Skeletal muscle satellite cell (primary cell): ENCODE results near the gene KIF18B.

Source experiments
- H3K27me3 ChIP-seq: 2 replicates; pipeline ENCODE4 v1.7.0; 2013; ENCODE audit warnings: low read length; ENCODE audit not compliant: control insufficient read depth, insufficient read depth
- H3K36me3 ChIP-seq: 2 replicates; pipeline ENCODE4 v1.7.0; 2013; ENCODE audit warnings: mild to moderate bottlenecking, control low read depth, low read length; ENCODE audit not compliant: insufficient read depth
- H3K4me1 ChIP-seq: 2 replicates; pipeline ENCODE4 v1.7.0; 2013; ENCODE audit warnings: low read length; ENCODE audit not compliant: control insufficient read depth, insufficient read depth
- H3K4me2 ChIP-seq: 2 replicates; pipeline ENCODE4 v1.7.0; 2013; ENCODE audit warnings: mild to moderate bottlenecking, low read length
- H3K4me3 ChIP-seq: 2 replicates; pipeline ENCODE4 v1.7.0; 2013; ENCODE audit warnings: low read length
- H3K9ac ChIP-seq: 2 replicates; pipeline ENCODE4 v1.7.0; 2013; ENCODE audit warnings: mild to moderate bottlenecking, low read depth, low read length, moderate library complexity
- H3K9me3 ChIP-seq: replicated peaks from 2 replicates; pipeline ENCODE4 v1.7.0; 2013; ENCODE audit warnings: mild to moderate bottlenecking, control low read depth, low read length

KIF18B gene

DNA sequence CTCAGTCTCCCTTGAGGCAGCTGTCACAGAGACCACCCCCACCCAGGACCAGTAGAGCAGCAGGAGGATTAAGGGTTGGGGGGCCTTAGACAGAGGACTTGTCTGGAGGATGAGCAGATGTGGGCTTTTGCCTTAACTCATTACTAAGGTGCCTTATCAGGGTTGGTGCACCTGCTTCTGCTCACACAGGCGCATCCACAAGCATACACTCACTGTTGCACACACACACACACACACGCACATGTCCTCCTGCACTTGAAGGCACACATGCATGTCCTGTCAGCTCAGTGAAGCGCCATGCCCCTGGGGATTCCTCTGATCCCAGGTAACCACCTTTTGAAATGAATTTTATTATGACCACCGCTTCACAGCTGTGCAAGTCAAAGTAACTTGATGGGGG, 33.4 kb downstream of the KIF18B start:
- H3K4me1 ChIP-seq, result peaks cover 26% of the 10 kb centered on the region
- peaks cover 15% of the 10 kb centered on the region for H3K27me3 ChIP-seq
- H3K4me3 ChIP-seq, result no peak overlapping the region
- H3K36me3 ChIP-seq, result no peaks in the 10 kb centered on the region
- no peaks in the 10 kb centered on the region for H3K9me3 ChIP-seq
- H3K9ac ChIP-seq, result no peak overlapping the region
- no peak overlapping the region for H3K4me2 ChIP-seq

DNA sequence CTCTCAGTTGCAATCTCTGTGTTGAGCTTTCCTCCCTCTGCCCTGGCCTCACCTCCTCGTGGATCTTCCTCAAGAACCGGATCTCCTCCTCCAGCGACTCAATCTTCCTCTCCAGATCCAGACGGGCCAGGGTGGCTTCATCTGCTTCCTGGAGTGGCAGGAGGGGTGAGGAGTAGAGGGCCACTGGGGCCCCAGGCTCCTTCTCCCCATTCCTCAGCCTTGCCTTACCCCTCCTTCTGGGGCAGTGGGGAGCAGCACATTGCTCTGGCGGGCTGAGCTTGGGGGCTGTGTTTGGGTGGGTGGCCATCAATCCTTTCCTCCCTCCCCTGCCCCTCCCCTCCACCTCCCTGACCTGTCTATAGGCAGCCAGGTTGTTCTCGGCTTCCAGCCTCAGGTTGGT, 33.9 kb downstream of the KIF18B start:
- H3K4me3 ChIP-seq, result no peak overlapping the region
- no peaks in the 10 kb centered on the region for H3K36me3 ChIP-seq
- H3K27me3 ChIP-seq, result peaks cover 15% of the 10 kb centered on the region
- H3K9ac ChIP-seq, result no peak overlapping the region
- H3K9me3 ChIP-seq, result no peaks in the 10 kb centered on the region
- peaks cover 29% of the 10 kb centered on the region for H3K4me1 ChIP-seq
- H3K4me2 ChIP-seq, result no peak overlapping the region

DNA sequence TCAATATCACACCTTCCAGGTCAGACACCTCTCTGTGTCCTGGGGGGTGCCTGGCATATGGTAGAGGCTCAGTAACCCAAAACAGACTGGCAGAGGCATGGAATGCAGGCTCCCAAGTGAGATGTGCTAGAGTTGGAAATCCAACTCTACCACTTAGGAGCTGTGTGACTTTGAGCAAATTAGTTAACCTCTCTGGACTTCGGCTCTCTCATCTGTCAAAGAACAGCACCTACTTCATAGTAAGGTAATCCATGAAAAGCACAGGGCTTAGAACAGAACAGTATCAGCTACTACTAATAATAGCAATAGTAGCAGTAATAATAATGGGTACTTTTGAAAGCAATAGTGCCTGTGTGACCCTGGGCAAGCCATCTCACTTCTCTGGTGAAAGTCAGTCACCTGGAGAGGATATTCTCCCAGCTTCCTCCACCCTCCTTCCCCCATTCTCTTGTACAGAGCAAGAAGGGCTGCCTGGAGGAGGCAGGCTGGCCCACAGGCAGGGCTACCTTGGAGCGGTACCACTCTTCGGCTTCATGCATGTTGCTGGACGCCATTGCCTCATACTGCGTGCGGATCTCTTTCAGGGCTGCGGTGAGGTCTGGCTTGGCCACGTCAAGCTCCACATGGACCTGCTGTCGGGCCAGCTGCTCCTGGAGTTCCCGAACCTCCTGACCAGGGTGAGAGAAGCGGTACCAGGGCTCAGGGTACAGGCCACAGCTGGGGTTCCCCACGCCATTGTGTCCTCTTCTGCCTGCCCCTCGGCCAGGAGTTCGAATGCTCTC, 34.6 kb downstream of the KIF18B start:
- Histone ChIP-seq H3K27me3 (peaks cover 15% of the 10 kb centered on the region), H3K4me2 (no peak overlapping the region), H3K36me3 (no peaks in the 10 kb centered on the region), H3K9me3 (no peaks in the 10 kb centered on the region), H3K4me1 (peaks cover 29% of the 10 kb centered on the region), H3K4me3 (no peak overlapping the region), H3K9ac (no peak overlapping the region)

DNA sequence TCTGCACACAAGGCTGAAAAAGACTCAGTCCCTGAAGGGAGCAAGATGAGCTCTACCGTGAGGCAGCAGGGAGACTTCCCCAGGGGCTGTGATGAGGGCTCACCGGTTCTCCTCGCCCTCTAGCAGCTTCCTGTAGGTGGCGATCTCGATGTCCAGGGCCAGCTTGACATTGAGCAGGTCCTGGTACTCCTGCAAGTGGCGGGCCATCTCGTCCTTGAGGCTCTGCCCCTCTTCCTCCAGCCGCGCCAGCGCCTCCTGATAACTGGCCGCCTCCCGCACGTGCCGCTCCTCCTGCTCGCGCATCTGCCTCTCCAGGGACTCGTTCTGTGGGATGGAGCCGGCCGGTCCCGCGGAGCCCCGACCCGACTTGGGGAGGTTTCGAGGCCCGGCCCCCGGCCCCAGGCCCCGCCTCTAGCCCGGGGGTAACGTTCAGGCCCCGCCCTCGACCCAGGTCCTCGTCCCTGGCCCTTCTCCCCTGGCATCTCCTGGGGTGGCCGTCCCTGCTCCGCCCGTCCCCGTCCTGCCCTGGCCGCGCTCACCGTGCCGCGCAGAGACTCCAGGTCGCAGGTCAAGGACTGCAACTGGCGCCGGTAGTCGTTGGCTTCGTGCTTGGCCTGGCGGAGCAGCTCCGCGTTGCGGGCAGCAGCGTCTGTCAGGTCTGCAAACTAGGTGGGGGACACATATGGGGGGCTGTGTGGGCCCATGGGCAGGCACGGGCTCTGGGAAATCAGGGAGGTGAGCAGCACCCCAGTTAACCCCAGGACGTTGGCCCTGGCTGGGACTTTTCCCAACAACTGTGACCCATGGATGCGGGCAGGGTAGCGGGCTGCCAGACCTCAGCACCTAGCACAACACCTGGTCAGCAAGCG, 36.2 kb downstream of the KIF18B start:
- H3K4me3 ChIP-seq, result no peak overlapping the region
- no peaks in the 10 kb centered on the region for H3K9me3 ChIP-seq
- peaks cover 15% of the 10 kb centered on the region for H3K27me3 ChIP-seq
- H3K9ac ChIP-seq, result no peak overlapping the region
- no peaks in the 10 kb centered on the region for H3K36me3 ChIP-seq
- peaks cover 21% of the 10 kb centered on the region for H3K4me1 ChIP-seq
- peak overlapping the region; percentile 59 for H3K4me2 ChIP-seq

DNA sequence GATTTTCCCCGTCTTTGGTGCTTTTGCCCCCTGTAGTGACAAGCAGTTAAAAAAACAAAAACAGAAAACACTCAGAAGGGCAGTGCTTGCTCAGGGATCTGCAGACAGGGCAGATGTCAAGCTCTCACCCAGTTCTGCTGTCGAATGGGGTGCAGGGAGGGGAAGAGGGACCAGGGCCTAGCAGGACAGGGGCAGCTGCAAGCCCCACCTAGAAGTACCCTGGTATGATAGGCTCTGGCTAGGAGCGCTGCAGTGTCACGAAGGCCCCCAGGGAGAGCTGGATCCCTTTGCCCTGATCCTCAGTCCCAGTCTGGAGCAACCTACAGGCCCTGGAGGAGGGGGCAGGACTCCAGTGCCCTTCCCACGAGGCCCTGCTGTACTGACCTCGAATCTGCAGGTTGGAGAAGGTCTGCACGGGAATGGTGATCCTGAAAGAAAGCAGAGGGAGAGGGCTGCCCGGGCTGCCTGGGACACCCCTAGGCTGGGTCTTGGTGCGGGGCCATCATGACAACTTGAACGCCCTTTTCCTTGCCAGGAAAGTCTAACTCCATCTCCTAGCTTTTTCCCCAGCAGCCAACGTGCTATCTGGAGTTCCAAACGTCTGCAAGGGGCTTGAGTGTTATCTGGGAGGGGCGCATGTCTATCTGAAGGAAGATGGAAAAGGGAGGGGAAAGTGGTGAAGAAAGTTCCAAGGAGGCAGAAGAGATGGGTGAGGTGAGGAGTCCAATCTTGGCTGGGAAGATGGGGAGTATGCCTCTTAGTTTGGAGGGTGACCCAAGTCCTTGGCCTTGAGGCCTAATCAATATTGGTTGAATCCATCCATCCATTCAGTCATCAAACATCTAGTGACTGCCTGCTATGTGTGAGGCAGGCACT, 37.1 kb downstream of the KIF18B start:
- no peak overlapping the region for H3K4me3 ChIP-seq
- H3K36me3 ChIP-seq, result no peaks in the 10 kb centered on the region
- peaks cover 25% of the 10 kb centered on the region for H3K4me1 ChIP-seq
- H3K9ac ChIP-seq, result no peak overlapping the region
- H3K4me2 ChIP-seq, result no peak overlapping the region
- no peaks in the 10 kb centered on the region for H3K9me3 ChIP-seq
- peaks cover 14% of the 10 kb centered on the region for H3K27me3 ChIP-seq

DNA sequence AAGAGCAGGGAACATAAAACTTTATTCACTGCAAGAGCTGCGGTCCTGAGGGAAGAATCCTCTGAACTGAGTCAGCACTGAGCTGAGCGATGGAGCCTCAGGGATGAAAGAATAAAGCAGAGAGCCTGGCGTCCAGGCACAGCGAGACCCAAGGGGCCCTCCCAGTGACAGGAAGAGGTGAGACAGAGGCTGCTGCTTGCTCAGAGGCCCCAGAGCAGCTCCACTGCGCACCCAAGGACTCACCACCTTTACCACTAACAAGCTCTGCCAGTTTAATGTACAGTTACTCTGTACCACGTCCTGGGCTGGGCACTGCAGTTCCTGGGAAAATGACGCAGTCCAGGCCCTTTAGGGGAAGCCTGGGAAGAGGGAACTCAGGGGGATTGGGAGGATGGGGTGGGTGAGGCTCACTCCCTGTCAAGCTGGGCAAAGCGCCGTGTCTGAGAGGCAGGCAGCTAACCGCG, 37.9 kb downstream of the KIF18B start:
- no peaks in the 10 kb centered on the region for H3K9me3 ChIP-seq
- H3K4me2 ChIP-seq, result no peak overlapping the region
- H3K9ac ChIP-seq, result no peak overlapping the region
- no peak overlapping the region for H3K4me3 ChIP-seq
- peaks cover 31% of the 10 kb centered on the region for H3K4me1 ChIP-seq
- no peaks in the 10 kb centered on the region for H3K36me3 ChIP-seq
- H3K27me3 ChIP-seq, result peaks cover 13% of the 10 kb centered on the region

DNA sequence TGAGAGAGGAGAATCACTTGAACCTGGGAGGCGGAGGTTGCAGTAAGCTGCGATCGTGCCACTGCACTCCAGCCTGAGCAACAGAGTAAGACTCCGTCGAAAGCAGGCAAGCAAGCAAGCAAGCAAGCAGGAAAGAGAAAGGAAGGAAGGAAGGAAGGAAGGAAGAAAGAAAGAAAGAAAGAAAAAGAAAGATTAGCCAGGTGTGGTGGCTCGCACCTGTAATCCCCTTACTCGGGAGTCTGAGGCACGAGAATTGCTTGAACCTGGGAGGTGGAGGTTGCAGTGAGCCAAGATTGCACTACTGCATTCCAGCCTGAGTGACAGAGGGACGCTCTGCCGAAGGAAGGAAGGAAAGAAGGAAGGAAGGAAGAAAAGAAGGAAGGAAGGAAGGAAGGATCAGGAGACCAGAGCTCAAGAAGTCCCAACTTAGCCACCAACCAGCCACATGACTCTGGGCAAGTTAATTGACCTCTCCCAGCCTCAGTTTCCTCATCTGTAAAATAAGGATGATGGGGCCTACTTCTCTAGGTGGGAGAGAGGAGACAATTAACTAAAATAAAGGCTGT, 38.7 kb downstream of the KIF18B start:
- H3K9ac ChIP-seq, result no peak overlapping the region
- no peak overlapping the region for H3K4me3 ChIP-seq
- H3K9me3 ChIP-seq, result no peaks in the 10 kb centered on the region
- no peak overlapping the region for H3K4me2 ChIP-seq
- no peaks in the 10 kb centered on the region for H3K36me3 ChIP-seq
- peaks cover 13% of the 10 kb centered on the region for H3K27me3 ChIP-seq
- H3K4me1 ChIP-seq, result peaks cover 31% of the 10 kb centered on the region

DNA sequence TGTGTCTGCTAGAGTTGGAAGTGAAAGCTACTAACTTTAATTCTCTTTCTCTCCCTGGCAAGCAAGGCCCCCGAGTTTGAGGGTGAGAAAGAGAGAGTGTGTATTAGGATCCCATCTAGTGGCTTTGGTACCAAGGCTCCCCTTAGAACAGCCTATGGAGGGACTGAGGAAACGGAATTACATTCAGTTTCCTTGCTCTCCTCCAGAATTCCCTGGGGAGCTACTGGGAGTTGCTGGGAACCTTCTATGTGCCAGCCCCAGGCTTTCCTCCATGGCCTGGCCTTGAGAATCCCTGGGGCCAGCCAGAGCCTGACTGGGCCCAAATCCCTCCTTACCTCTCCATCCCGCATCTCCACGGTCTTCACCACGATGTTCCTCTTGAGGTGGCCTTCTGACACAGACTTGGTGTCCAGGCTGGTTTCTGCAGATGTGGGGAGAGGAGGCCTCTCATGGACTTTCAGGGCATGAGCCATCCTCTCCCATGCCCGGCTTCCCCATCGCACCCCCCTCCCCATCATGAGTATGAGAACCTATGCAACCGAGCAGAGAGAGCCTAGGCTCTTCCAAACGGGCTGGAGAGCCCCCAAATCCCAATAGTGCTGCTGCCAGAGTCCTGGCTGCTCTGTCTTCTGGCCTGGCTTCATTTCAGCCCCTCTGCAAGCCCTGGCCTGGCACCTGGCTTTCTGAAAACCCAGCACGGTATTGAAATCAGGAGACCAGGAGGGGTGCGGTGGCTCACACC, 39.7 kb downstream of the KIF18B start:
- Histone ChIP-seq H3K9ac (no peak overlapping the region), H3K36me3 (no peaks in the 10 kb centered on the region), H3K4me3 (no peak overlapping the region), H3K4me1 (peaks cover 31% of the 10 kb centered on the region), H3K27me3 (peaks cover 5% of the 10 kb centered on the region), H3K4me2 (no peak overlapping the region), H3K9me3 (no peaks in the 10 kb centered on the region)

DNA sequence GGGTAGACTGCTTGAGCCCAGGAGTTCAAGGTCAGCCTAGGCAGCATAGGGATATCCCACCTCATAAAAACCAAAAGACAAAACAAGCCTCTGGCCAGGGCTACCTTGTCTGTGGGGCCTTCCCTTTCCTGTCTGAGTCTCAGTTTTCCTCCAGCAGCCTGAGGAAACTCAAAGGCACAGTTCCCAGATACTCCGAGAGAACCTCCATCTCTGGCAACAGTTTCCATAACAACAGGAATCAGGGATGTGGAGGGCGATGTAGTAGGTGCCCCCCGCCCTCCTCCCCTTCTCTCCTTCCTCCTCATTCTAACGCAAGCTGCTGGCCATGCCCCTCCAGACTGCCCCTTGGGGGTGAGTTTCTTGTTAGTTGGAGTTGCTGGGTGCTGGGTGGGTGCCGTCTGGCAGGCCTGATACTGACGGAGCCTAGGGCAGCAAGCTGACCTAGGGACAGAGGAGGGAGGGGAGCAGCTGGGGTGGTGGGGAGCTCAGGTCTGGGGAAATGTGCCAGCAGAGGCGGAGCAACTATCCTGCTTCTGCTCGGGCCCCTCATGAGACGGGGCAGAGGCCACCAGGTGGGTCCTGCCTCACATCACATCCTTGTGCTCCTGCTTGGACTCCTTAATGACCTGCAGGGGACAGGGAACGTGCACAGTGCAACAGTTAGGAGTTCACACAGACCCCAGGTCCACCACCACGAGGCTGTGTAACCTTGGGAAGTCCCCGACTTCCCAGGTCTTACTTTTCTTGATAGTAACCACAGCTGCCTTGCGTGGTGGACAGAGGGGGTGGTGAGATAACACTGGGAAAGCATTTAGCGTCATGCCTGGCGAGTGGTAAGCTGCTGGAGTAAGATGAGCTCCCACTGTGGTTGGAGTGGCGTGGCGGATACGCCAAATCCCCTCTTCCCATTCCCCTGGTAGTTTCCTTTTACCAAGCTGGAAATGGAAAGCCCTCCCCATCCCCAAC, 40.5 kb downstream of the KIF18B start:
- no peaks in the 10 kb centered on the region for H3K9me3 ChIP-seq
- no peak overlapping the region for H3K9ac ChIP-seq
- H3K4me3 ChIP-seq, result no peak overlapping the region
- no peak overlapping the region for H3K4me2 ChIP-seq
- H3K27me3 ChIP-seq, result no peaks in the 10 kb centered on the region
- no peaks in the 10 kb centered on the region for H3K36me3 ChIP-seq
- H3K4me1 ChIP-seq, result peaks cover 33% of the 10 kb centered on the region
